ENCODE measurements around the gene RDH13. TPM values are rescaled to one million over a fixed set of nuclear protein-coding genes. Genes with fewer than 3 reads are reported as not detected.

RDH13 gene
- total RNA-seq, 1 experiment from 2014 or later: 31.1 TPM

DNA sequence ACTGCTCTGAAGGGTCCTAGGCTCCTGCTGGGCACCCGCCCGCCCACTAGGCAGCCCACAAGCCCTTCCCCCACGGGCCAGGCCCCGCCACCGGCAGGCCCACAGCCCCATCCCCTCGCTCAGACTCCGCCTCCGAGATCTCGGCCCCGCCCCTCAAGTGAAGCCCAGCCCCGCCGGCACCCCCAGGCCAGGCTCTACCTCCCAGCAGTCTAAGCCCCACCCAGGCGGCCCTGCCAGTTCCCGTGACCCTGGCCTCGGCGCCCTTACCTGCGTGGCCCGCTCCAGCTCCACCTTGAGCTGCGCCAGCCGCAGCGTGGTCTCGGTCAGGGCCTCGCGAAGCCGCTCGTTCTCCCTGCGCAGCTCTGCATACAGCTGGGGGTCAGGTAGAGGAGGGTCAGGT lies 29.0 kb upstream of the RDH13 start:
- CTCF ChIA-PET: no interaction called here
- ATAC-seq: peak; percentile 46

More for the DNA sequence above, 29.0 kb upstream of the RDH13 start:
- no peaks in the 10 kb centered on the region for H3K79me2 ChIP-seq (ENCODE audit: insufficient read depth, low read length)
- H3K9me2 ChIP-seq (ENCODE audit: insufficient read depth): no peaks in the 10 kb centered on the region
- ChIA-PET POLR2A (no interaction called here), RAD21 (ENCODE audit: low non-redundant PET in 1 of 2, low total read pairs in 2 of 2, uncharacterized antibody in 2 of 2, unreplicated experiment in 2 of 2) (no interaction called here)
- TF ChIP-seq TCF7L2 (IDR thresholded peaks at IDR 0.05; ENCODE audit: borderline replicate concordance, extremely low read depth, insufficient read depth, insufficient read length): no peak
- no peak for TF ChIP-seq CEBPB (IDR thresholded peaks at IDR 0.05; ENCODE audit: low read depth)
- TF ChIP-seq, protein P1, sequence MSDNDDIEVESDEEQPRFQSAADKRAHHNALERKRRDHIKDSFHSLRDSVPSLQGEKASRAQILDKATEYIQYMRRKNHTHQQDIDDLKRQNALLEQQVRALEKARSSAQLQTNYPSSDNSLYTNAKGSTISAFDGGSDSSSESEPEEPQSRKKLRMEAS (IDR thresholded peaks at IDR 0.05): no peak
- no peak for TF ChIP-seq ZFX (IDR thresholded peaks at IDR 0.05)
- no peak for TF ChIP-seq ELF1 (IDR thresholded peaks at IDR 0.05; ENCODE audit: borderline replicate concordance, low read depth)
- no peak for TF ChIP-seq EZH2 (IDR thresholded peaks at IDR 0.05)
- TF ChIP-seq SP1 (IDR thresholded peaks at IDR 0.05; ENCODE audit: low read depth): no peak
- no peak for TF ChIP-seq POLR2AphosphoS5 (IDR thresholded peaks at IDR 0.05; ENCODE audit: low read depth, low read length)
- TF ChIP-seq FOSL1 (IDR thresholded peaks at IDR 0.05; ENCODE audit: low read depth): no peak
- TF ChIP-seq, protein P2, sequence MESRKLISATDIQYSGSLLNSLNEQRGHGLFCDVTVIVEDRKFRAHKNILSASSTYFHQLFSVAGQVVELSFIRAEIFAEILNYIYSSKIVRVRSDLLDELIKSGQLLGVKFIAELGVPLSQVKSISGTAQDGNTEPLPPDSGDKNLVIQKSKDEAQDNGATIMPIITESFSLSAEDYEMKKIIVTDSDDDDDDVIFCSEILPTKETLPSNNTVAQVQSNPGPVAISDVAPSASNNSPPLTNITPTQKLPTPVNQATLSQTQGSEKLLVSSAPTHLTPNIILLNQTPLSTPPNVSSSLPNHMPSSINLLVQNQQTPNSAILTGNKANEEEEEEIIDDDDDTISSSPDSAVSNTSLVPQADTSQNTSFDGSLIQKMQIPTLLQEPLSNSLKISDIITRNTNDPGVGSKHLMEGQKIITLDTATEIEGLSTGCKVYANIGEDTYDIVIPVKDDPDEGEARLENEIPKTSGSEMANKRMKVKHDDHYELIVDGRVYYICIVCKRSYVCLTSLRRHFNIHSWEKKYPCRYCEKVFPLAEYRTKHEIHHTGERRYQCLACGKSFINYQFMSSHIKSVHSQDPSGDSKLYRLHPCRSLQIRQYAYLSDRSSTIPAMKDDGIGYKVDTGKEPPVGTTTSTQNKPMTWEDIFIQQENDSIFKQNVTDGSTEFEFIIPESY (IDR thresholded peaks at IDR 0.05; ENCODE audit: extremely low read depth, insufficient replicate concordance, low read length): no peak
- TF ChIP-seq RAD21 (IDR thresholded peaks at IDR 0.05; ENCODE audit: low read depth): no peak
- TF ChIP-seq, protein P3, sequence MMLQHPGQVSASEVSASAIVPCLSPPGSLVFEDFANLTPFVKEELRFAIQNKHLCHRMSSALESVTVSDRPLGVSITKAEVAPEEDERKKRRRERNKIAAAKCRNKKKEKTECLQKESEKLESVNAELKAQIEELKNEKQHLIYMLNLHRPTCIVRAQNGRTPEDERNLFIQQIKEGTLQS (IDR thresholded peaks at IDR 0.05): no peak
- intact Hi-C loops (cut with micrococcal nuclease): no loop called here
- peaks cover 0 to 3% of the 10 kb centered on the region in 2 experiments; a peak in 1 of 4 replicates for H3K4me1 ChIP-seq (ENCODE audit: control insufficient read depth in 1 of 2, insufficient read depth in 2 of 2, low read length in 2 of 2)
- H3K9ac ChIP-seq (ENCODE audit: low read length): no peak overlapping the region
- H3K9me3 ChIP-seq (ENCODE audit: control insufficient read depth in 1 of 2, insufficient read depth in 1 of 2, low read depth in 1 of 2, low read length in 2 of 2): no peaks in the 10 kb centered on the region
- no peaks in the 10 kb centered on the region for H3K27me3 ChIP-seq (ENCODE audit: insufficient read depth, low read length)
- H3K36me3 ChIP-seq (ENCODE audit: control insufficient read depth in 1 of 2, insufficient read depth in 2 of 2, low read length in 2 of 2): peaks cover 2 to 11% of the 10 kb centered on the region in 2 experiments; a peak in 3 of 4 replicates
- H2AFZ ChIP-seq (ENCODE audit: low read depth, low read length, poor library complexity, severe bottlenecking): no peak overlapping the region
- H3K4me3 ChIP-seq (replicated peaks in 1 of 2; ENCODE audit: low read depth in 1 of 2, low read length in 2 of 2): no peak overlapping the region
- H4K20me1 ChIP-seq (ENCODE audit: insufficient read depth): no peaks in the 10 kb centered on the region
- BruUV-seq (replicated peaks): no TSS peak
- H3K27ac ChIP-seq (ENCODE audit: low read depth, low read length): no peak overlapping the region
- H3K4me2 ChIP-seq (ENCODE audit: low read length): no peak overlapping the region
- DNase-seq (ENCODE audit: low read depth, low spot score): no peak

All from HCT116 (cell line).